Stimulated activated naive B cell treated with anti-CD40 and anti-IgM and Interleukin-4, amounts not matched to agents 10 μg/mL and 1 μg/mL and 100 μg/mL, for 72 hours (primary cell): ENCODE measurements around the gene PPP2R3A.
"Not testable (repeated sequence)": the region's sequence is repeated elsewhere in the genome, so short reads cannot be mapped to it uniquely, and the experiment has no call there.

ENCODE experiments used
- ATAC-seq, 2 donors: fragments of 150-1000 bp; cut with Tn5 transposase; replicated peaks; 2 replicates each; pipeline ENCODE4 v1.10.0; 2021; ENCODE audit warnings: moderate library complexity in 1 of 2
- DNase-seq: peaks from one replicate; pipeline ENCODE4 v3.0.0; 2021
- H3K27ac Mint-ChIP-seq: one replicate; pipeline ENCODE4 v1.8.0; 2022; ENCODE audit warnings: mild to moderate bottlenecking, mixed read lengths
- H3K27me3 Mint-ChIP-seq, 2 donors: one replicate each; pipeline ENCODE4 v1.8.0; 2022; ENCODE audit warnings: mixed read lengths in 2 of 2
- H3K36me3 Mint-ChIP-seq, 2 donors: one replicate each; pipeline ENCODE4 v1.8.0; 2022; ENCODE audit warnings: mixed read lengths in 2 of 2, mild to moderate bottlenecking in 1 of 2
- H3K4me1 Mint-ChIP-seq, 2 donors: one replicate each; pipeline ENCODE4 v1.8.0; 2022; ENCODE audit warnings: mixed read lengths in 2 of 2, mild to moderate bottlenecking in 1 of 2
- H3K4me3 Mint-ChIP-seq, 2 donors: one replicate each; pipeline ENCODE4 v1.8.0; 2022; ENCODE audit warnings: mild to moderate bottlenecking in 2 of 2, mixed read lengths in 2 of 2, moderate library complexity in 1 of 2
- H3K9me3 Mint-ChIP-seq, 2 donors: one replicate each; pipeline ENCODE4 v1.8.0; 2022; ENCODE audit warnings: mixed read lengths in 2 of 2, mild to moderate bottlenecking in 1 of 2

The PPP2R3A gene

GRCh38 chr3:136152176-136152843 is 186.8 kb downstream of the PPP2R3A start:
- Mint-ChIP-seq H3K36me3 (peaks cover 18 to 27% of the 10 kb centered on the region in 2 donors), H3K27ac (no peak overlapping the region), H3K9me3 (peaks cover 0 to under 1% of the 10 kb centered on the region in 2 donors), H3K4me3 (no peak overlapping the region), H3K27me3 (no peaks in the 10 kb centered on the region), H3K4me1 (peaks cover 28 to 79% of the 10 kb centered on the region in 2 donors)
- DNase-seq (no peak), ATAC-seq (no peak)

- no peaks in the 10 kb centered on the region for H3K27me3 Mint-ChIP-seq
- no peak overlapping the region for H3K4me3 Mint-ChIP-seq
- DNase-seq = no peak
- no peak for ATAC-seq
- H3K36me3 Mint-ChIP-seq = peaks cover 19 to 25% of the 10 kb centered on the region in 2 donors
- peaks cover 0 to 1% of the 10 kb centered on the region in 2 donors for H3K9me3 Mint-ChIP-seq
- peak overlapping the region; percentile 62 for H3K27ac Mint-ChIP-seq
- H3K4me1 Mint-ChIP-seq = peaks cover 26 to 82% of the 10 kb centered on the region in 2 donors
Measured at GRCh38 chr3:136152963-136153362, 187.4 kb downstream of the PPP2R3A start.

GRCh38 chr3:136161516-136161915 is 196.0 kb downstream of the PPP2R3A start:
- Mint-ChIP-seq H3K9me3 (peaks cover 6 to 7% of the 10 kb centered on the region in 2 donors), H3K4me3 (no peak overlapping the region), H3K27ac (no peak overlapping the region), H3K27me3 (no peaks in the 10 kb centered on the region), H3K4me1 (peaks cover 19 to 69% of the 10 kb centered on the region in 2 donors), H3K36me3 (peaks cover 16 to 41% of the 10 kb centered on the region in 2 donors)
- DNase-seq (no peak), ATAC-seq (no peak)

- H3K27me3 Mint-ChIP-seq = no peaks in the 10 kb centered on the region
- peaks cover 19 to 73% of the 10 kb centered on the region in 2 donors for H3K4me1 Mint-ChIP-seq
- no peak overlapping the region for H3K27ac Mint-ChIP-seq
- no peak overlapping the region for H3K4me3 Mint-ChIP-seq
- ATAC-seq (no peak), DNase-seq (no peak)
- H3K9me3 Mint-ChIP-seq = peaks cover 6% of the 10 kb centered on the region in 2 donors
- H3K36me3 Mint-ChIP-seq = peaks cover 15 to 39% of the 10 kb centered on the region in 2 donors
Measured at GRCh38 chr3:136162322-136162721, 196.8 kb downstream of the PPP2R3A start.

GRCh38 chr3:136163607-136164006 is 198.1 kb downstream of the PPP2R3A start:
- not testable (repeated sequence) for H3K4me3 Mint-ChIP-seq, DNase-seq, H3K9me3 Mint-ChIP-seq, H3K27me3 Mint-ChIP-seq, ATAC-seq
- Mint-ChIP-seq H3K27ac (peak overlapping the region; percentile 21), H3K36me3 (peaks cover 12 to 38% of the 10 kb centered on the region in 2 donors), H3K4me1 (peaks cover 21 to 73% of the 10 kb centered on the region in 2 donors)

- Mint-ChIP-seq H3K36me3 (peaks cover 11 to 29% of the 10 kb centered on the region in 2 donors), H3K27ac (no peak overlapping the region), H3K4me1 (peaks cover 21 to 55% of the 10 kb centered on the region in 2 donors), H3K4me3 (no peak overlapping the region), H3K27me3 (no peaks in the 10 kb centered on the region), H3K9me3 (peaks cover 5 to 6% of the 10 kb centered on the region in 2 donors)
- ATAC-seq (no peak), DNase-seq (no peak)
Measured at GRCh38 chr3:136166507-136166906, 201.0 kb downstream of the PPP2R3A start.

GRCh38 chr3:136168236-136168635 is 202.7 kb downstream of the PPP2R3A start:
- Mint-ChIP-seq H3K27ac (peak overlapping the region; percentile 71), H3K36me3 (peaks cover 11 to 25% of the 10 kb centered on the region in 2 donors), H3K4me1 (peaks cover 20 to 43% of the 10 kb centered on the region in 2 donors)
- H3K9me3 Mint-ChIP-seq, DNase-seq, ATAC-seq, H3K4me3 Mint-ChIP-seq, H3K27me3 Mint-ChIP-seq: not testable (repeated sequence)

- no peak for DNase-seq
- Mint-ChIP-seq H3K4me3 (no peak overlapping the region), H3K36me3 (peaks cover 3 to 6% of the 10 kb centered on the region in 2 donors), H3K4me1 (peaks cover 14 to 24% of the 10 kb centered on the region in 2 donors), H3K27me3 (no peaks in the 10 kb centered on the region), H3K27ac (peak overlapping the region; percentile 84), H3K9me3 (peaks cover 0 to 2% of the 10 kb centered on the region in 2 donors)
- peak in 1 of 2 donors; percentile 41 for ATAC-seq
Measured at GRCh38 chr3:136171097-136171542, 205.6 kb downstream of the PPP2R3A start.

GRCh38 chr3:136173939-136174490 is 208.5 kb downstream of the PPP2R3A start:
- H3K27ac Mint-ChIP-seq = no peak overlapping the region
- H3K27me3 Mint-ChIP-seq = no peaks in the 10 kb centered on the region
- H3K36me3 Mint-ChIP-seq = peaks cover 1 to 6% of the 10 kb centered on the region in 2 donors
- peaks cover 7 to 15% of the 10 kb centered on the region in 2 donors for H3K4me1 Mint-ChIP-seq
- DNase-seq (no peak), ATAC-seq (no peak)
- no peak overlapping the region for H3K4me3 Mint-ChIP-seq
- no peaks in the 10 kb centered on the region for H3K9me3 Mint-ChIP-seq

GRCh38 chr3:136177876-136178275 is 212.3 kb downstream of the PPP2R3A start:
- no peaks in the 10 kb centered on the region for H3K27me3 Mint-ChIP-seq
- ATAC-seq = no peak
- H3K36me3 Mint-ChIP-seq = peaks cover 1 to 7% of the 10 kb centered on the region in 2 donors
- no peak for DNase-seq
- H3K27ac Mint-ChIP-seq = no peak overlapping the region
- peaks cover 15 to 40% of the 10 kb centered on the region in 2 donors for H3K4me1 Mint-ChIP-seq
- H3K9me3 Mint-ChIP-seq = no peaks in the 10 kb centered on the region
- no peak overlapping the region for H3K4me3 Mint-ChIP-seq

GRCh38 chr3:136181741-136182140 is 216.2 kb downstream of the PPP2R3A start:
- H3K9me3 Mint-ChIP-seq = no peaks in the 10 kb centered on the region
- no peak overlapping the region for H3K4me3 Mint-ChIP-seq
- H3K27ac Mint-ChIP-seq = no peak overlapping the region
- H3K4me1 Mint-ChIP-seq = peaks cover 25 to 65% of the 10 kb centered on the region in 2 donors
- peaks cover 1 to 12% of the 10 kb centered on the region in 2 donors for H3K36me3 Mint-ChIP-seq
- ATAC-seq (no peak), DNase-seq (no peak)
- no peaks in the 10 kb centered on the region for H3K27me3 Mint-ChIP-seq

- no peak overlapping the region for H3K27ac Mint-ChIP-seq
- no peaks in the 10 kb centered on the region for H3K27me3 Mint-ChIP-seq
- no peaks in the 10 kb centered on the region for H3K9me3 Mint-ChIP-seq
- H3K4me1 Mint-ChIP-seq = peaks cover 40 to 74% of the 10 kb centered on the region in 2 donors
- ATAC-seq = no peak
- peaks cover 3 to 19% of the 10 kb centered on the region in 2 donors for H3K36me3 Mint-ChIP-seq
- no peak for DNase-seq
- H3K4me3 Mint-ChIP-seq = peak overlapping the region in 1 of 2 donors; percentile 4
Measured at GRCh38 chr3:136184703-136185102, 219.2 kb downstream of the PPP2R3A start.

- no peak overlapping the region for H3K4me3 Mint-ChIP-seq
- no peaks in the 10 kb centered on the region for H3K27me3 Mint-ChIP-seq
- H3K36me3 Mint-ChIP-seq = peaks cover 10 to 28% of the 10 kb centered on the region in 2 donors
- peaks cover 47 to 80% of the 10 kb centered on the region in 2 donors for H3K4me1 Mint-ChIP-seq
- ATAC-seq (peak; percentile 46 to 57), DNase-seq (no peak)
- no peaks in the 10 kb centered on the region for H3K9me3 Mint-ChIP-seq
- peak overlapping the region; percentile 27 for H3K27ac Mint-ChIP-seq
Measured at GRCh38 chr3:136186344-136186743, 220.8 kb downstream of the PPP2R3A start.

GRCh38 chr3:136186846-136187245 is 221.3 kb downstream of the PPP2R3A start:
- H3K4me1 Mint-ChIP-seq = peaks cover 51 to 85% of the 10 kb centered on the region in 2 donors
- no peaks in the 10 kb centered on the region for H3K9me3 Mint-ChIP-seq
- DNase-seq (no peak), ATAC-seq (no peak)
- no peak overlapping the region for H3K27ac Mint-ChIP-seq
- no peak overlapping the region for H3K4me3 Mint-ChIP-seq
- H3K27me3 Mint-ChIP-seq = no peaks in the 10 kb centered on the region
- H3K36me3 Mint-ChIP-seq = peaks cover 10 to 28% of the 10 kb centered on the region in 2 donors

- ATAC-seq (no peak), DNase-seq (no peak)
- Mint-ChIP-seq H3K4me1 (peaks cover 46 to 85% of the 10 kb centered on the region in 2 donors), H3K4me3 (no peak overlapping the region), H3K36me3 (peaks cover 14 to 31% of the 10 kb centered on the region in 2 donors), H3K9me3 (no peaks in the 10 kb centered on the region), H3K27ac (no peak overlapping the region), H3K27me3 (no peaks in the 10 kb centered on the region)
Measured at GRCh38 chr3:136187868-136188267, 222.3 kb downstream of the PPP2R3A start.
